DOHH2 (cell line): ENCODE results near the gene GREM2.

ENCODE experiments used
- CTCF ChIP-seq: fragments of 200-600 bp; sonication (generic); IDR thresholded peaks from one replicate; pipeline ENCODE4 v1.5.1; 2014; ENCODE audit warnings: antibody characterized with exemption, mild to moderate bottlenecking, low read depth, low read length; ENCODE audit not compliant: poor library complexity, severe bottlenecking
- EZH2phosphoT487 ChIP-seq: fragments of 200-600 bp; sonication (generic); IDR thresholded peaks from 2 replicates; pipeline ENCODE4 v1.6.1; 2017; ENCODE audit warnings: borderline replicate concordance, mild to moderate bottlenecking, antibody characterized with exemption, low read length, moderate library complexity, mixed read lengths

DNA sequence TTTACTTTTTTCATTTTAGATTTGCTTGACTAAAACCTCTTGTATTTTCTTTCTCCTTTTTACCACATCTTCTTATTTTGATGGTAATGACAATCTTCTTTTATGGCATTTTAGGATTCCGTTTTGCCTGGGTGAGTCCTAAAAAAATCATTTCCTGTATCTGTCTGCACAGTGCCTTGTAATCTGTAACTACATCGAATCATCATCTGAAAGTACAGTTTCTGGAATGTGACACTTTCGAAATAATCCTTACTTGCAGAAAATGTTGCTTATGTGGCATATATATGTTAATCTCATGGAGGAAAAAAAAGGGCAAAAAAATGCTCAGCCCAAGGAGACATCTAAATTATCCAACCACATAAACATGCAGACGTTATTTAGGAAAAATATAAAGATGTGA is 29.0 kb downstream of the GREM2 start:
- TF ChIP-seq CTCF = no peak
- no peak for TF ChIP-seq EZH2phosphoT487
